ENCODE measurements around the gene SLC25A30. TPM values are rescaled to one million over a fixed set of nuclear protein-coding genes. Genes with fewer than 3 reads are reported as not detected.

SLC25A30 gene
- total and polyA plus RNA-seq, 2 donors (not counting 1 experiment from before 2014, with no cell fraction given), result 11.2 to 16.9 TPM

- Histone ChIP-seq H3K4me2 (replicated peaks; ENCODE audit: low read depth, low read length, poor library complexity, severe bottlenecking) (no peak overlapping the region), H3K36me3 (replicated peaks in 1 of 2; ENCODE audit: control extremely low read depth in 1 of 2, control insufficient read depth in 1 of 2, extremely low read depth in 1 of 2, insufficient read depth in 2 of 2, low read length in 1 of 2) (peaks cover 6 to 37% of the 10 kb centered on the region in 2 experiments), H3K9ac (ENCODE audit: low read length) (no peak overlapping the region), H3K4me3 (ENCODE audit: control extremely low read depth in 1 of 5, extremely low read depth in 1 of 5, insufficient read depth in 1 of 5, low read depth in 2 of 5, low read length in 4 of 5) (no peak overlapping the region), H3K27me3 (replicated peaks in 1 of 4; ENCODE audit: control extremely low read depth in 1 of 4, control insufficient read depth in 3 of 4, insufficient read depth in 4 of 4, low read length in 3 of 4) (no peaks in the 10 kb centered on the region), H3K9me3 (ENCODE audit: control extremely low read depth in 1 of 3, control insufficient read depth in 2 of 3, insufficient read depth in 1 of 3, low read length in 2 of 3) (no peaks in the 10 kb centered on the region), H3K4me1 (ENCODE audit: control insufficient read depth in 2 of 2, insufficient read depth in 2 of 2, low read length in 2 of 2) (no peaks in the 10 kb centered on the region), H3K79me2 (ENCODE audit: control insufficient read depth, insufficient read depth, low read length) (no peaks in the 10 kb centered on the region), H4K20me1 (ENCODE audit: control insufficient read depth, insufficient read depth, low read length, poor library complexity, severe bottlenecking) (no peaks in the 10 kb centered on the region), H3K27ac (ENCODE audit: low read length in 2 of 2) (no peak overlapping the region), H2AFZ (ENCODE audit: insufficient read depth, low read depth, low read length, poor library complexity, severe bottlenecking) (no peak overlapping the region)
- no peak for TF ChIP-seq EZH2 (IDR thresholded peaks at IDR 0.05; ENCODE audit: borderline replicate concordance, insufficient read depth, low read depth, low read length, poor library complexity, severe bottlenecking)
- TF ChIP-seq, protein P1, sequence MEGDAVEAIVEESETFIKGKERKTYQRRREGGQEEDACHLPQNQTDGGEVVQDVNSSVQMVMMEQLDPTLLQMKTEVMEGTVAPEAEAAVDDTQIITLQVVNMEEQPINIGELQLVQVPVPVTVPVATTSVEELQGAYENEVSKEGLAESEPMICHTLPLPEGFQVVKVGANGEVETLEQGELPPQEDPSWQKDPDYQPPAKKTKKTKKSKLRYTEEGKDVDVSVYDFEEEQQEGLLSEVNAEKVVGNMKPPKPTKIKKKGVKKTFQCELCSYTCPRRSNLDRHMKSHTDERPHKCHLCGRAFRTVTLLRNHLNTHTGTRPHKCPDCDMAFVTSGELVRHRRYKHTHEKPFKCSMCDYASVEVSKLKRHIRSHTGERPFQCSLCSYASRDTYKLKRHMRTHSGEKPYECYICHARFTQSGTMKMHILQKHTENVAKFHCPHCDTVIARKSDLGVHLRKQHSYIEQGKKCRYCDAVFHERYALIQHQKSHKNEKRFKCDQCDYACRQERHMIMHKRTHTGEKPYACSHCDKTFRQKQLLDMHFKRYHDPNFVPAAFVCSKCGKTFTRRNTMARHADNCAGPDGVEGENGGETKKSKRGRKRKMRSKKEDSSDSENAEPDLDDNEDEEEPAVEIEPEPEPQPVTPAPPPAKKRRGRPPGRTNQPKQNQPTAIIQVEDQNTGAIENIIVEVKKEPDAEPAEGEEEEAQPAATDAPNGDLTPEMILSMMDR (IDR thresholded peaks at IDR 0.05), result peak; percentile 63
- POLR2A ChIA-PET, result no interaction called here
- H3K4me1 Mint-ChIP-seq, result peaks cover 6% of the 10 kb centered on the region
- CTCF ChIA-PET, result interaction anchor here (0.6 to 5.5 kb wide), 13 partner anchors 9 to 913 kb away, joined by 3 to 40 read pairs (median 5); partner anchors contain the start of genes COG3, SLC25A30 and TPT1
- no peak overlapping the region for H3K4me3 Mint-ChIP-seq
- DNase-seq (peak; percentile 49), ATAC-seq (ENCODE audit: low read depth) (peak; percentile 47)
- no peak overlapping the region for H3K27ac Mint-ChIP-seq
- no peaks in the 10 kb centered on the region for H3K9me3 Mint-ChIP-seq (ENCODE audit: insufficient read depth)
- WGBS (ENCODE audit: insufficient coverage), result 25% methylated on average over 1 of the region's 4 CpGs
- intact Hi-C loops (cut with micrococcal nuclease), result loop anchor here (1.0 kb wide), 2 partner anchors 53 to 347 kb away; partner anchors contain the start of gene TPT1
- no peaks in the 10 kb centered on the region for H3K27me3 Mint-ChIP-seq
Measured at GRCh38 chr13:45393941-45394570, 24.1 kb downstream of the SLC25A30 start.

- H3K9me3 Mint-ChIP-seq (ENCODE audit: insufficient read depth), result no peaks in the 10 kb centered on the region
- Histone ChIP-seq H3K36me3 (replicated peaks in 1 of 2; ENCODE audit: control extremely low read depth in 1 of 2, control insufficient read depth in 1 of 2, extremely low read depth in 1 of 2, insufficient read depth in 2 of 2, low read length in 1 of 2) (peaks cover 5 to 24% of the 10 kb centered on the region in 2 experiments), H3K4me3 (ENCODE audit: control extremely low read depth in 1 of 5, extremely low read depth in 1 of 5, insufficient read depth in 1 of 5, low read depth in 2 of 5, low read length in 4 of 5) (no peak overlapping the region), H3K27ac (ENCODE audit: low read length in 2 of 2) (no peak overlapping the region), H3K27me3 (replicated peaks in 1 of 4; ENCODE audit: control extremely low read depth in 1 of 4, control insufficient read depth in 3 of 4, insufficient read depth in 4 of 4, low read length in 3 of 4) (no peaks in the 10 kb centered on the region), H3K9me3 (ENCODE audit: control extremely low read depth in 1 of 3, control insufficient read depth in 2 of 3, insufficient read depth in 1 of 3, low read length in 2 of 3) (no peaks in the 10 kb centered on the region), H3K9ac (ENCODE audit: low read length) (no peak overlapping the region), H3K79me2 (ENCODE audit: control insufficient read depth, insufficient read depth, low read length) (no peaks in the 10 kb centered on the region), H4K20me1 (ENCODE audit: control insufficient read depth, insufficient read depth, low read length, poor library complexity, severe bottlenecking) (no peaks in the 10 kb centered on the region), H3K4me2 (replicated peaks; ENCODE audit: low read depth, low read length, poor library complexity, severe bottlenecking) (no peak overlapping the region), H2AFZ (ENCODE audit: insufficient read depth, low read depth, low read length, poor library complexity, severe bottlenecking) (no peak overlapping the region), H3K4me1 (ENCODE audit: control insufficient read depth in 2 of 2, insufficient read depth in 2 of 2, low read length in 2 of 2) (no peaks in the 10 kb centered on the region)
- H3K27me3 Mint-ChIP-seq, result no peaks in the 10 kb centered on the region
- ChIA-PET POLR2A (interaction anchor here (0.6 kb wide), 1 partner anchor 32 kb away, joined by 3 read pairs; no protein-coding TSS in a partner anchor), CTCF (interaction anchor here (1.5 to 5.5 kb wide), 6 partner anchors 10 to 349 kb away, joined by 4 to 40 read pairs (median 15); partner anchors contain the start of genes COG3 and SLC25A30)
- 100% methylated on average over 2 of the region's 5 CpGs for WGBS (ENCODE audit: insufficient coverage)
- TF ChIP-seq EZH2 (IDR thresholded peaks at IDR 0.05; ENCODE audit: borderline replicate concordance, insufficient read depth, low read depth, low read length, poor library complexity, severe bottlenecking), result no peak
- TF ChIP-seq, protein P1 (IDR thresholded peaks at IDR 0.05), result no peak
- DNase-seq (no peak), ATAC-seq (ENCODE audit: low read depth) (no peak)
- H3K4me1 Mint-ChIP-seq, result peaks cover 6% of the 10 kb centered on the region
- intact Hi-C loops (cut with micrococcal nuclease), result no loop called here
- H3K27ac Mint-ChIP-seq, result no peak overlapping the region
- H3K4me3 Mint-ChIP-seq, result no peak overlapping the region
Measured at GRCh38 chr13:45392811-45393210, 25.4 kb downstream of the SLC25A30 start.

Data from B cell (primary cell).